ENCODE data around the gene RTL1. TPM values are rescaled to one million over a fixed set of nuclear protein-coding genes. Genes with fewer than 3 reads are reported as not detected.
A peak's percentile ranks its signal among the peaks of the same experiment; 100 is the strongest.

The RTL1 gene
- total and polyA plus RNA-seq, 2 experiments from 2014 or later, result 0.36 TPM; not detected in 1

DNA sequence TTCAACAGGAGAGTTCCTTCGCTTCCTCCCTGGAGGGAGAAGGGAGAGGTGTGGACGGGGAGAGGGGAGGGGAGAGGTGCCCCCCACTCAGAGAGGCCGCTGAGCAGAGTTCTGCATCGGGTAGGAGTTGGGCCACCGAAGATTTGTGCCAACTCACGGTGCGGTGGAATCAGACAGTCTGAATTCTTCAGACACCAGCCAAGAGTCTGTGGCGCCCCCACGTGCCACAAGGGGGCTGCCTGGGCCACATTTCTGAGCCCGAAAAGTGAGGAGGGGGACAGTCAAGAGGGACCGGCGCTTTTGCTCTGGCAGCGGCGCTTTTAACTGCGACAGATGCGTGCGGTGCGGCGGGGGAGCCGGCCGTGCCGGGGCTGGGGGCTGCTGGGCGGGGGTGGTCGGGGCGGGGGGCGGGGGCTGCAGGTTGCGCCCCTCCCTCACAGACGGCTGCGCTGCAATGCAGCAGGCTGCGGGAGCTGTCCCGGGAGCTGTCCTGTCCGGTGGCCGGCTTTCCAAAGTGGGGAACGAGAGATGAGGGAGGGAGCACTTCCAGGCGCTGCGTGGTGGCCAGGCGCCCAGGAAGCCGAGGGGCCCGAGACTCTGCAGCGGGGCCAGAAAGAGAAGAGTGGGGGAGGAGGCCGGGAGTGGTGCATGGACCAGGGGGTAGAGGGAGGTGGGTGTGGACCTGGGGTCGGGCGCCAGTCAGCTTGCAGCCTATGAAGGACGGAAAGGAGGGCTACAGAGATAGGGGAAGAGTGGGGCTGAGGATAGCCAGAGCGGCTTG lies 975 bp upstream of the RTL1 start:
- H3K27ac ChIP-seq, result no peak overlapping the region
- H4K20me1 ChIP-seq (ENCODE audit: insufficient read depth), result no peaks in the 10 kb centered on the region
- no peak overlapping the region for H3K4me2 ChIP-seq (ENCODE audit: unreplicated experiment)
- peaks cover 13% of the 10 kb centered on the region for H3K27me3 ChIP-seq (replicated peaks; ENCODE audit: insufficient read depth)
- no peak overlapping the region for H3K9ac ChIP-seq
- H3K36me3 ChIP-seq (ENCODE audit: low read depth), result peaks cover 15% of the 10 kb centered on the region
- H3K4me1 ChIP-seq (ENCODE audit: insufficient read depth), result no peaks in the 10 kb centered on the region
- DNase-seq, result peak; percentile 13
- 44 to 49% methylated on average over 25 to 45 of the region's 45 CpGs for WGBS, 2 experiments (ENCODE audit: low coverage in 1 of 2, low lambda C conversion rate in 2 of 2, missing lambda C conversion rate in 2 of 2)
- H3K9me3 ChIP-seq (ENCODE audit: low read depth), result no peaks in the 10 kb centered on the region
- H3K4me3 ChIP-seq, result no peak overlapping the region
- no peak overlapping the region for H2AFZ ChIP-seq
- H3F3A ChIP-seq (ENCODE audit: insufficient read depth), result peaks cover 18% of the 10 kb centered on the region
- H3K79me2 ChIP-seq (ENCODE audit: insufficient read depth), result no peaks in the 10 kb centered on the region
- TF ChIP-seq EZH2phosphoT487 (IDR thresholded peaks at IDR 0.05; ENCODE audit: insufficient read depth, low read depth) (no peak), EZH2 (IDR thresholded peaks at IDR 0.05; ENCODE audit: insufficient read depth, poor library complexity, severe bottlenecking) (no peak)
- H3K9me2 ChIP-seq (ENCODE audit: insufficient read depth), result no peaks in the 10 kb centered on the region
- in situ Hi-C loops (cut with MboI), result no loop called here

DNA sequence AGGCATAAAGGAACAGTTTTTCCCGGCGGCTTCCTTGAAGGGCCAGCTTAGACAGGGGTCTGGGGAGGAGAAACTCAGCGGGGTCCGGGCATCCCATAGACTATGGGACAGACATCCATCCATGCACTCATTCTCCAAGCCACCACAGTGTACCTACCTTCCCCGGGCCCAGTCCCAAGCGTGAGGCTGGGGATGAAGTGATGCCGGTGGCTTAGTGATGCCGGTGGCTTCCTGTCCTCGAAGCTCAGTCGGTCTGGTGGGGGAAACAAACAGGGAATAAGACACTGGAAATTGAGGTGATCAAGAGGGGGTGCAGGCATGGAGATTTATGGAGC lies 421 bp downstream of the RTL1 start:
- no peaks in the 10 kb centered on the region for H3K9me3 ChIP-seq (ENCODE audit: low read depth)
- WGBS, 2 experiments (ENCODE audit: low coverage in 1 of 2, low lambda C conversion rate in 2 of 2, missing lambda C conversion rate in 2 of 2), result 76 to 77% methylated on average over 10 of the region's 10 CpGs
- H3K4me2 ChIP-seq (ENCODE audit: unreplicated experiment), result no peak overlapping the region
- H4K20me1 ChIP-seq (ENCODE audit: insufficient read depth), result no peaks in the 10 kb centered on the region
- H3K36me3 ChIP-seq (ENCODE audit: low read depth), result peaks cover 15% of the 10 kb centered on the region
- H3K27ac ChIP-seq, result no peak overlapping the region
- peaks cover 8% of the 10 kb centered on the region for H3F3A ChIP-seq (ENCODE audit: insufficient read depth)
- no peaks in the 10 kb centered on the region for H3K79me2 ChIP-seq (ENCODE audit: insufficient read depth)
- no peak for DNase-seq
- no peak overlapping the region for H3K4me3 ChIP-seq
- no peak overlapping the region for H3K9ac ChIP-seq
- in situ Hi-C loops (cut with MboI), result no loop called here
- peaks cover 17% of the 10 kb centered on the region for H3K27me3 ChIP-seq (replicated peaks; ENCODE audit: insufficient read depth)
- no peak overlapping the region for H2AFZ ChIP-seq
- H3K9me2 ChIP-seq (ENCODE audit: insufficient read depth), result no peaks in the 10 kb centered on the region
- TF ChIP-seq EZH2 (IDR thresholded peaks at IDR 0.05; ENCODE audit: insufficient read depth, poor library complexity, severe bottlenecking) (no peak), EZH2phosphoT487 (IDR thresholded peaks at IDR 0.05; ENCODE audit: insufficient read depth, low read depth) (no peak)
- no peaks in the 10 kb centered on the region for H3K4me1 ChIP-seq (ENCODE audit: insufficient read depth)

DNA sequence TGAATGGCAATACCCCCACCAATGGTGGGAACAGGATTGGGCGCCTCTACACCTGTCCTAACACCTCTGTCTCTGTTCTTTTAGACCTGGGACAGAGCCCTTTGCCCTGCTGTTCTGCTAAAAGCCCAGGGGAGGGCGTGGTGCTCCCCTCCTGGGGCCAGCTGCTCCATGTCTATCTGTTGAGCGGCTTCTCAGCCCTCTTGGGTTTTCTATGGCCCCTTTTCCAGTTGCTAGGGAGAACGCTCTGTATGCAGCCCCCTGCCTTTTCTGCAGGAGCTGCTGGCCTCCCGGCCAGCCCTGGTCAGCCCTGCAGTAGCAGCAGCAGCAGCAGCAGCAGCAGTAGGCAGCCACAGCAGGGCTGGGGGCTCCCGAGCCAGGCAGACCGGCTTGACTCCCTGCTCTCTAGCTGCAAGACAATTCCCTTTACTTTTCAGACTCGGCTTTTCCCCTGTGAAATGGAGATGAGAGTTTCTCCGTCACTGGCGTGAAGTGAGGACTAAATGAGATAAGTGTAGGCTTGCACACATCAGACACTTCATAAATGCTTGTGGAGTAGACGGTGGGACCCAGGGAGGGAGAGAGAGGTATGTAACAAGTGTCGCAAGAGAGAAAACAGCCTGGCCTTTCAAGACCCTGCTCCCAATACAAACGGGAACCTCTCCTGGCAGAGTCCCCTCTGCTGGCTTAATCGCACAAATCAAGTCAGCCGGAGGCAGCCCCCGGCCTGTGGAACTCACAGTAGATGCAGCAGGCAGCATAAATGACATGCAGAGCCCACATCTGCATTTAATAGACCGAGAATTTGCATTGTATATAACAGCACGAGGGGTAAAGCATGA lies 1.0 kb downstream of the RTL1 start:
- H3K4me3 ChIP-seq, result no peak overlapping the region
- TF ChIP-seq EZH2 (IDR thresholded peaks at IDR 0.05; ENCODE audit: insufficient read depth, poor library complexity, severe bottlenecking) (no peak), EZH2phosphoT487 (IDR thresholded peaks at IDR 0.05; ENCODE audit: insufficient read depth, low read depth) (no peak)
- H3K27ac ChIP-seq, result no peak overlapping the region
- in situ Hi-C loops (cut with MboI), result no loop called here
- 64 to 69% methylated on average over 18 of the region's 18 CpGs for WGBS, 2 experiments (ENCODE audit: low coverage in 1 of 2, low lambda C conversion rate in 2 of 2, missing lambda C conversion rate in 2 of 2)
- H3K9me3 ChIP-seq (ENCODE audit: low read depth), result no peaks in the 10 kb centered on the region
- no peak overlapping the region for H3K9ac ChIP-seq
- no peak overlapping the region for H3K4me2 ChIP-seq (ENCODE audit: unreplicated experiment)
- H2AFZ ChIP-seq, result no peak overlapping the region
- H3K27me3 ChIP-seq (replicated peaks; ENCODE audit: insufficient read depth), result peaks cover 17% of the 10 kb centered on the region
- no peaks in the 10 kb centered on the region for H4K20me1 ChIP-seq (ENCODE audit: insufficient read depth)
- no peak for DNase-seq
- H3F3A ChIP-seq (ENCODE audit: insufficient read depth), result peaks cover 6% of the 10 kb centered on the region; the same call in 1 of the 2 replicates
- H3K36me3 ChIP-seq (ENCODE audit: low read depth), result peaks cover 11% of the 10 kb centered on the region; the same call in 1 of the 2 replicates
- no peaks in the 10 kb centered on the region for H3K79me2 ChIP-seq (ENCODE audit: insufficient read depth)
- H3K9me2 ChIP-seq (ENCODE audit: insufficient read depth), result no peaks in the 10 kb centered on the region
- no peaks in the 10 kb centered on the region for H3K4me1 ChIP-seq (ENCODE audit: insufficient read depth)

DNA sequence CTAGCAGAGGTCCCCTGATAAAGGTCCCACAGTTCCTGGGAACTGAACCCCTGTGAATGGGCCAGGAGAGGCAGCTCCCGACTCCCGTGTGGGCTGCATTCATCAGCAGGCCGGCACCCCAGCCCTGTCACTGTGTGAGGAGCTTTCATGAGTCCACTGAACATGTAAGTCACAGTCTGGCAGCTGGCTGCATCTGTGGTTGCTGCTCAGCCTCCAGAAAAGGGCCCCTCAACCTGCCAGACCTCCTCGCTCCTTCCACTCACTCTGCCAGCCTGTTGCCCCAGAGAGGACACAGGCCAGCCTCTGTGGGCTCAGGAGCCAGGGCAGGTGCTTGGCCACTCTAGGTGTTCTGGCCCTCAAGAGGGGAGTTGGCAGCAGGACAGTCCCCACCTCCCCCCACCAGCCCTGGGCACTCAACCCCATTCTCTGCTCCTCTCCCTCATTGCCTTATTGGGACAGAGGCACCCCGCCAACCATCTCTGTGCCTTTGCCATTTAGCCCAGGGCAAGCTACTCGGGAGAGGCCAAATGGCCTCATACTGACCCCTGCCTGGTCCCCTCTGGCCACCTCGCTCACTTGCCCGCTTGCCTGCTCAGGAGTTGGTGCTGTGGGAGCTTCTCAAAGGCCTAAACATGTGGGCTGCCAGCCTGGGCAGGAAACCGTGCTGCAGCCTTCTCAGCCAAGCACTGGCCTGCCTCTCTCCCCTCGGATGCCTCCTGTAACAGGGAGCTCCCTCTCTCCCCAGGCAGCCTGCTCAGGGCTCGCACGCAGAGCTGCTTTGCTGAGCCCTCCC lies 1.9 kb downstream of the RTL1 start:
- Histone ChIP-seq H3K4me3 (no peak overlapping the region), H4K20me1 (ENCODE audit: insufficient read depth) (no peaks in the 10 kb centered on the region), H3K27ac (no peak overlapping the region), H3K27me3 (replicated peaks; ENCODE audit: insufficient read depth) (peaks cover 14% of the 10 kb centered on the region), H3K9ac (no peak overlapping the region), H3F3A (ENCODE audit: insufficient read depth) (peaks cover 6% of the 10 kb centered on the region; the same call in 1 of the 2 replicates), H3K4me1 (ENCODE audit: insufficient read depth) (no peaks in the 10 kb centered on the region), H3K4me2 (ENCODE audit: unreplicated experiment) (no peak overlapping the region), H3K9me2 (ENCODE audit: insufficient read depth) (no peaks in the 10 kb centered on the region), H2AFZ (no peak overlapping the region), H3K9me3 (ENCODE audit: low read depth) (no peaks in the 10 kb centered on the region), H3K79me2 (ENCODE audit: insufficient read depth) (no peaks in the 10 kb centered on the region), H3K36me3 (ENCODE audit: low read depth) (peaks cover 8% of the 10 kb centered on the region; the same call in 1 of the 2 replicates)
- no peak for TF ChIP-seq EZH2phosphoT487 (IDR thresholded peaks at IDR 0.05; ENCODE audit: insufficient read depth, low read depth)
- TF ChIP-seq EZH2 (IDR thresholded peaks at IDR 0.05; ENCODE audit: insufficient read depth, poor library complexity, severe bottlenecking), result no peak
- DNase-seq, result no peak
- WGBS, 2 experiments (ENCODE audit: low coverage in 1 of 2, low lambda C conversion rate in 2 of 2, missing lambda C conversion rate in 2 of 2), result 82 to 86% methylated on average over 12 of the region's 12 CpGs
- in situ Hi-C loops (cut with MboI), result no loop called here

Data from GM23248 (cell line).